ENCODE data around the gene ANKS6.

The ANKS6 gene

DNA sequence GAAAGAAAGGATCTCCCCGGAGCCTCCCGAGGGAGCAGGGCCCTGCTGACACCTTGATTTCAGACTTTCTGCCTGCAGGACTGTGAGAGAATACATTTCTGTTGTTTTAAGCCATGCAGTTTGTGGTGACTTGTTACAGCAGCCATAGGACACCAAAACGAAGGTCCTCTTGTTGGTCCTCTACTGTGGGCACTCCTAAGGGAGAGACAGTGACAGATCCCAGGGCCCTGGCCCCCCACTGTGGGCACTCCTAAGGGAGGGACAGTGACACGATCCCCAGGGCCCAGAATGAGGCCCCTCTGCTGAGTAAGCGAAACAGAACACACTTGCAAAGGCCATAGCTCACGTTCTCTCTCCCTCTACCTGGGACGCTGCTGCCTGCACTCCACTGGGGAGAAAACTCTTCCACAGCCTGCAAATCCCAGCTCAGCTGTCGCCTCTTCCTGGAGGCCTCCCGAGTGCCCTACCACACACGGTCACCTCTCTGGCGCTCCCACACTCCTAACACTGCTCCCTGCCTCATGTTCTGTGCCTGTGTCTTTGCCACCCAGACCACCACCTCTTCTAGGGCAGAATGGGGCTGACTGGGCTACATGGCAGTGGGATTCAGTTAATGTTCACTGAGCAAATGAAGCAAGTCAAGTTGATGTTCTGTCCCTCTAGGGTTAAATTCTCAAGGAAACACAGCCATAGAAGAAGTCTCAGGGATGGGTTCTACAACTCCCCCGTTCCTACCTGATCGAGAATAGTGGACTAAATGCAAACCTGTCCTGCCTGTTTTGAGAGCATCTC is 23.8 kb downstream of the ANKS6 start:
- DNase-seq (ENCODE audit: low spot score), result no peak

DNA sequence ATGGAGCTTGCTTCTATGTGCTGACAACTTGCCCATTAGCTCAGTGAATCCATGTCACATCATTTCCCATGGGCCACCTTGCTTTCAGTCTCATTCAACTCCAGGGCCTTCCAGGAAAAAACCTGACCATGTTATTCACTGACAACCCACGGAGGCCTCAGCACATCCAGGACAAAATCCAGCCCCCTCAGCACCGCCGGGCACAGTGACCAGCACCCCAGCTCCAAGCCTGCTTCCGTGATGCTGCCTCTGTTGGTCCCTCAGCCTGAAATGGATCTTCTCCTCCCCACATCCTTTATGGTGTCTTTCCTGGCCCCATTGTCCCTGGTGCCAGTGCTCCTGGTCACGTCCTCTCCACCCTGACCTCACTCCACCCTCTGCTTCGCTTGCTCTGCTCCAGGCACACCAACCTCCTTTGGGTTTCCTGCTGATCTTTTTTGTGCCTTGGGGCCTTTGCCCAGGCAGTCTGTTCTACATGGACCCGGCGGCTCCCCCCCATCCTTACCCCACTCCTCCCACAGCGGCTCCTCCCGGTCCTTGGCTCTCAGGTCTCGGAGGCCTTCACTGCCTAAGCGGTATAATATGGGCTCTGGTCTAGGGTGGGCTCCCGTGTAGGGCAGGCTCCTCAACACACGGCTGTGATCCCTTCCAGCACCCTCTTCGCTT is 25.0 kb downstream of the ANKS6 start:
- no peak for DNase-seq (ENCODE audit: low spot score)

DNA sequence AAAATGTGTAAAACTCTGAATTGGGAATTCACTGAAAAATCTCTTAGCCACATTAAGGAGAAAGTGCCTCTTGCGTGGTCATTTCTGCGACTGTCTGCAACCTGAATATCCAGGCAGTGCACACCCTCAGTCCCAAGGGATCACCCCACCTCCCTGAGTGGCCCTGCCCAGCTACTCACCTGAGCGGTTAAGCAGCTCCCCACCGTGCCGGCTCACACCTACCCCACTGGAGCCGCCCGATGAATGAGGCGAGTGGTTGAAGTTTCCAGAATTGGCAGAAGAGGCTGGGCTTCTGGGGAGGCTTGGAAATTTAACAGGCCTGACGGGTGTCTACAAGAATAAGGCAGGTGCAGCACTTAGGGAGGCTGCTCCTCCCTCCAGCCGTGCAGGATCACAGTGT is 25.6 kb downstream of the ANKS6 start:
- no peak for DNase-seq (ENCODE audit: low spot score)

DNA sequence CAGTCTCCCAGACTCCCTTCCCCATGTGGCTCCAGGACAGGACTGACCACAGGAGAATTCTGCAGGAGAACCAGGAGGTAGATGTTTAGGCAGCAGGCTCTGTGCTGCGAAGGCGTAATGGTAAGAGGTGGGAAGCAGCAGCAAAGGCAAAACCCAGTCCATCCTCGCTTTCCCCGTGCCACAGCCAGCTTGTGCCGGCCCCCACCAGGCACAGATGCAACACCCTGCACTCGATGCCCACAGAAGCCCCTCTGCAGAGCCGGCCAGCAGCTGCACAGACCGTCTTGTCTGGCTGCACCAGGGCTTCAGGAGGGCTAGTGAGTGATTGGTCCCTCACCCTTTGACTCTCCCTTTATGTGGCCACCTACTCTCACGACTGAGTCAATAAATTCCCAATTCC is 28.0 kb downstream of the ANKS6 start:
- no peak for DNase-seq (ENCODE audit: low spot score)

DNA sequence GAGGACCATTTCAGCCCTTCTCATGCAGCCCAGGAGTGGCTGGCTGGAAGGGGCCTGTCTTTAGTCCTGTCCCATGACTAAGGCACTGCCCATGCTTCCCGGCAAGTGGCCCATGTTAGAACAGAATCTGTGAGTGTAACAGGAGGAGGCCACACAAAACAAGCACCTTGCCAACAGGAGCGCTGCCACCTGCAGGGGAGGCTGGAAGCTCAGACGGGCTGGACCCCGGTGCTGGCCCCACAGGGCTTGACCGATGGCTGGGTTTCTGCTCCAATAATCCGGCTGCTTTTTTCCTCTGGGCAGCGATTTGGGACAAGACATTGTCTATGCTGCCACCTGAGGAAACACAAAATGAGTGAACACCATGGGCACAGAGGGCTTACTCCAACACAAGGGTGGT is 28.4 kb downstream of the ANKS6 start:
- DNase-seq (ENCODE audit: low spot score), result no peak

DNA sequence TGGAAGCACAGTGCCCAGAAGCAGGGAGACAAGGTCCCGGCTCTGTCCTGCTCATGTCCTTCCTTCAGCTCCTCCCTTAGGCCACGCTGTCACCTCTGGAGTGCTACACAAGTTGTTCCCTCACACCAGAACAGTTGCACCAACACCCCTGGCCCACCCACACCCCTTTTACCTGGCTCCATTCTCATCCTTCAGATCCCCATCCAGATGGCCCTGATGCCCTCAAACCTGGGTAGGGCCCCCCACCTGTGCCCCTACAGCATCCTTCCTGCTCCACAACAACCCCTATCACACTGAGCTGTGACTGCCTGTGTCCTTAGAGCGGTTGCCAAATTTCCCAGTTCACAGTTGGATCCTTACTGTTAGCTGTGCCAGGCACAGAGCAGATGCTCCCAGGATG is 29.2 kb downstream of the ANKS6 start:
- no peak for DNase-seq (ENCODE audit: low spot score)

DNA sequence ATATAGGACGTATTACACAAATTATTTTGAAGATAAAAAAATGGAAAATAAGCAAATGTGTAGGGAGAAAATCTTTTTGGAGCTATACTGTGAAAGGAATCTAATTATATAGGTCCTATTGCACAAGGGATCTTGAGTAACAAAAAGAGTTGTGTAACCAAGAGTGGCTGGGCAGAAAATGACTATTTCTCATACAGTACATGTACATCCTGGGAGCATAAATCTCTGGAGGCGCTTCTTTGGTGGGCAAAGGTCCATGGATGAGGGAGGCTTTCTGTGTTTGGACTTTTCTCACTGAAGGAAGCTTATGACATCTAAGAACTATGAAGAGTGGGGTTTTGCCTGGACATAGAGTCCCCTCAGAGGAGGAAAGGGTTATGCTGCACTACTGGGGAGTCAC is 29.8 kb downstream of the ANKS6 start:
- no peak for DNase-seq (ENCODE audit: low spot score)

DNA sequence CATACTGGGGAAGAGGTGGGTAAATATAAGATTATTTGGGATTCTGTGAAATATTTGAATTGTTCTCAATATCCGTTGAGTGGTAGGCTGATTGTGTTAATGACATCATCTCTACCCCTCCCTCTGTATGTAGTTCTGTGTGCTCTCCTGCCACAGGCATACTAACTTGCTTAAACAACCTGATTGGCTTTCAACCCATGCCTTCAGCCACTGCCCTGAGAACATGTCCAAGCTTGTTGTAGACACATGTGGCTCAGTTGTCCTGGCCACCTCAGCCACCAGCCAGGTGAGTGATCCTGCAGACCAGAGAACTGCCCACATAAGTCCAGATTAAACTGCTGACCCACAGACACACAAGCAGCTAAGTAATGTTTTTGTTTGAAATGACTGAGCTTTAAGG is 31.1 kb downstream of the ANKS6 start:
- no peak for DNase-seq (ENCODE audit: low spot score)

DNA sequence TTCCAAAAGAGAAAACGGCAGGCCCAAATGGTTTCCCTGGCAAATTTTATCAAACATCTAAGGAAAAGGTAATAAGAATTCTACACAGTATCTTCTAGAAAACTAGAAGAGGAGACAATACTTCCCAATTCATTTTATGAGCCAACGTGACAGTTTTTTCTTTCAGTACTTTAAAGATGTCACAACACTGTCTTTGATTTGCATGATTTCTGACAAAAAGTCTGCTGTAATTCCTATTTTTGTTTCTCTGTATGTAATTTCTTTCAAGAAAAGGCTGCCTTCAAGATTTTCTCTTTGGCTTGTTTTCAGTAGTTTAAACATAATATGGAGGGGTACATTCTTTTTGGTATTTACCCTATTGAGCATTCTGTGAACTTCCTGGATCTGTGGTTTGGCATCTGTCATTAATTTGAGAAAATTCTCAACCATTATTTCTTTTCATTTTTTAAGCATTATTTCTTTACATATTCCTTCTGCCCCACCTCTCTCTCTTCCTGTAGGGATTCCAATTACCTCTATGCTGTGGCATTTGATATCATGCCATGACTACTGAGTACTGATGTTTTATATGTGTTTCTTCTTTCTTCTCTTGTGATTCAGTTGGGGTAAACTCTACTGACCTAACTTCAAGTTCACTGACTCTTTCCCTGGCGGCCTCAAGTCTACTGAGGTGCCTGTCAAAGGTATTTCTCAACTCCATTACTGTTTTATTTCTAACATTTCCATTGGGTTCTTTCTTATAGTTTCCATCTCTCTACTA is 32.2 kb downstream of the ANKS6 start:
- no peak for DNase-seq (ENCODE audit: low spot score)

DNA sequence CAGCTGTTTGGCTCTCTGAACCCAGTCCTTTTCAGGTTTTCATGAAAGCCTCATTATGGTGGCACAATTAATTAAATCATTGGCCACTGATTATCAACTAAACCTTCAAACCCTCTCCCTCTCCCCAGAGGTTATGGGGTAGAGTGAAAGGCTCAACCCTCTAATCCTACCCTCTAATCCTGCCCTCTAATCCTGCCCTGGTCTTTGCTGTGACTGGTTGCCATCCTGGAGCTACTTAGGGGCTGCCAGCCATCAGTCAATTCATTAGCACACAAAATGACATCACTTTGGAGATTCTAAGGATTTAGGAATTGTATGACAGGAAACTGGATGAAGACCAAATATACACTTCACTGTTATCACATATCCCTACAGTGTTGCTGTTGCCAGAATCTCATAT is 36.1 kb downstream of the ANKS6 start:
- no peak for DNase-seq (ENCODE audit: low spot score)

DNA sequence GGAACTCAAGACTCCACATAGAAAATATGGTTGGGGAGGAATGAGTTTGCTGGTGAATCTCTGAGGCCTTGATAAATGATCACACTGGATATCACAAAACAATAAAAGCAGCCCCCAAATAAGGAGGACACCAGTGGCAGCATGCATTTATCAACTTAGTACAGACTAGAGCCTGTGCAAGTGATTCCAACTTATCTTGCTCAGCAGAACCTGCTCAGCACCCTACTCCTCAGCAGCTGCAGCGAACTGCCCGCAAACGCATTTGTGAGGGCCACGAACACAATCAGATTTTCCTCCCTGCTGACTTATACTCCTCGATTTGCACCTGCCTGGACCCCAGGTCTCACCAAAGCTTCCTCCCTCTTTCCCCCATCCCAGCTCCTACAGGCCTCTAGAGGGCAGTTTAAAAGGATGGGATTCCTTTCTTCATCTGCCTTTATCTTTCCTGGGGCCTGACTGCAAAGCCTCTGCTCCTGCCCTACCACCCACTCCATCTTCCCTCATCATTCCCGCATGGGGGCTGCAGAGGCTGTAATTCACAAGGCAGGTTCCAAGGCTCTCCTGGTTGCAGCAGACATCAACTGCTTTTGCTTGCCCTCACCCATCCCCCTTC is 41.2 kb downstream of the ANKS6 start:
- DNase-seq (ENCODE audit: low spot score), result no peak

DNA sequence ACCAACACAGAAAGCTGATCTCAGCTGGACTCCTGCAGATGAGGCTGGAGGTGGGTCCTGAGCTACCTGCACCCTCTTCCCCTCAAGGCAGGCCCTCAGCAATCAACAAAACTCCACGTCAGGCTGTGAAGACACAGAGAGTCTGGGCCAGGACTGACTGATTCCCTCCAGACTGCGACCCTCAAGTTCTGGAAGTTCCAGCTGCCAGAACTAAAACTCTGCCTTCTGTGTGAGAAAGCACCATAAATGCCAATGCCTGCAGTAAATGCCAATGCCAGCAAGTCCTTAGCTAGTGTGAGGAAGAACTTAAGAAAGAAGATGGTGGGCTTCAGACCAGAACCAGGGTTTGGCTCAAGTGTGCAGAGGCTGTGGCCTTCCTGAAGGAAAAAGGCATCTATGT is 45.1 kb downstream of the ANKS6 start:
- no peak for DNase-seq (ENCODE audit: low spot score)

DNA sequence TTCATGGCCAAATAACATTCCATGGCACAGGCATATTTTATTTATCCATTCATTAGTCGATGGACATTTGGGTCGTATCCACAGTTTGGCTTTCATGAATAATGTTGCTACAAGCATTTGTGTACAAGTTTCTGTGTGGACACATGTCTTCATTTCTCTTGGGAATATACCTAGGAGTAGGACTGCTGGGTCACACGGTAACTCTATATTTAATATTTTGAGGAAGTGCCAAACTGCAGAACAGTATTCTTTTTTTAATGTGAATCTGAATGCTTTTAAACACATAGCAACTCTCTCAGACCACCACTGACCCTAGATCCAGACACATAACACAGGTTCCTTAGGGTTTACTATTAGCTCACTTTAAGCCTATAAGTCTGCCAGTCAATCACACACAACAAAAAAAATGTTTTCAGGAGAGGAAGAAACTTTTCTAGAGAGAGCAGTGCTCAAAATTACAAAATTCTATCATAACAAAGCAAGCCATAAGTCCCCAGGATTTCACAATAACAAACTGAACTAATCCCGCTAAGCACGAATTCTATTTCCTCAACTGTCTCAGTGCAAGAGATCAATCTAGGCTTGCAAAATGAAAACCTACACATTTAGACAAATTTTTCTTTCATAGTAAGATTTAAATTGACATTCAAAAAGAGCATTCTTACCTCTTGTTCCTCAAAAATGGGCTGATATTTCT is 45.8 kb downstream of the ANKS6 start:
- DNase-seq (ENCODE audit: low spot score), result no peak

DNA sequence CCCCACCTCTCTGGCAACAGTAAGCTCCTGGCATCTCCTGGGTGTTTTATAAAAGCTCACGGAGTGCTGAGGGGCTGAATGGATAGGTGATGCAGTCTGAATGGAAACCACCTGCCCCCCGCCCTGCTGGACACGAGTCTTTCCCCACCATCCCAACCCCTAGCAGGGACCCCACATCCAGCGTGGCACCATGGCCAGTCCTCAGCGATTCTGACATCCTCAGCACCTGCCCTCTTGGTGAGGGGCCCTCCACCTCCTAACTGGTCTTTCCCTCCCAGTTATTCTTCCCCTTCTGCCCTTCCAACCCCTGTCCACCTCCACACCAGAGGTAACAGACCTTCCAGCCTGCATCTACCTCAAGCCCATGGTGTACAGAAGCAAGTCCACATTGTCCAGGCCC is 48.9 kb downstream of the ANKS6 start:
- no peak for DNase-seq (ENCODE audit: low spot score)

DNA sequence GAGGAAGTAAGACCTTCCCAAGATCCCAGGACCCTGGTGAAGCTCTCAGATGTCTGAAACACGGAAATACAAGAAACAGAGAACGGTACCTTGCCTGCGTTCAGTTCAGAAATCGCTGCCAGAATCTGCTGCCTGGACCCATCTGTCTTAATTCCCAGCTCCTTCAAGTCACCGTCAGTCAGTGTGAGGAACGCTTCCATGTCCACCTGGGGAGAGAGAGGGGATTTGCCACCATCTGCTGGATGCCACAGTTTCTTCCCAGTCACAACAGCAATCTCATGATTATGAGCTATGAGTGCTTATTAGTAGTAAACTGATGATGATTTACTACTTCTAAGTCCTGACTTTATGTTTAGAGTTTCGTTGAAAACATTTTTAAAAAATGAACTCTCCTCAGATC is 50.9 kb downstream of the ANKS6 start:
- DNase-seq (ENCODE audit: low spot score), result no peak

DNA sequence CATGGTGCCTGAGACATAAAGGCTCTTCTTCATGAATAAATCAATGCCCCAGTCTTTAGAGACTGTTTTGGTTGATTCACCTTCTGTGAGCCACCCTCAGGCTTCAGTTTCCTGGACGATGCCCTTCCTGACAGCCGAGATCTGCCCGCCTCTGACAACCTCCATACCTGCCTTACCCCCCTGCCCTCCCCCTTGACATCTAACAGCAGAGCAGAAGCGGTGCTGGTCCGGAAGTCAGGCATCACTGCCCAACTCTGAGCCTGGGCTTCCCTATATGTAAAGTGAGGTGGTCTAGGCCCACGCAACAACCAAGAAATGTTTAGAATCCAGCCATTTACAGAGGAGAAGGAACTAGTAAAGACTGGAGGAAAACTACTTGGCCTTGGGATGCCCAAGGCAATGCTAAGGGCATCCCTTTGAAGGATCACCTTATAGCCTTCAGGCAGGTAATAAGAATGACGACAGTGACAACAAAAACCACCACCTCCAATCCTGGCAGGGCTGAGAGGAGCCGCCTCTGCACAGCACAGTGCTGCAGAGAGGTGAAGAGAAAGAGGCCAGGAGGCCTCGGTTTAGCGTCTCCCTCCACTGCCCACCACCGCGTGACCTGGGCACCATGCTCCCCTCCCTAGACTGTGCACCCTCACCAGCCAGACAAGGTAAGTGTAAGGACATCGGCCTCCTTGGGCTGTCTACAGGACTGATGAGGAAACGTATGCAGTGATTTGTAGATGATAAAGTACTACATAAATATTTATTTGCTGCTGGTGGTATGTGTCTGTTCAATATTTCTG is 52.3 kb downstream of the ANKS6 start:
- DNase-seq (ENCODE audit: low spot score), result no peak

DNA sequence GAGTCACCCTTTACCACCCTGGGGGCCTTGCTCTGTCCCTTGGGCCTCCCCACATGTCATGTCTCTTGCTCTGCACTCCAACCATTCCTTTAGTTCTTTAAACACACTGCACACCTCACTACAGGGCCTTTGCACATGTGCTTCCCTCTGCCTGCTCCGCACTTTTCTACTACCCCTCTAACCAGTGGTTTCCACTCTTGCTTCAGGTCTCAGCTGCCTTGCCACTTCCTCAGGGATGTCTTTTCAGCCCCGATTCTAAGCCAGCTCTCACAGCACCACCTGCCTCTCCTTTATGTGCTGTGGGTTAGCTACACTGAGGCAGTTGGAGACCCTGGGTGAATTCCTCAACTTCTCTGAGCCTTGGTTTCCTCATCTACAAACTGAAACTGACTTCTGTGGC is 53.0 kb downstream of the ANKS6 start:
- DNase-seq (ENCODE audit: low spot score), result no peak

DNA sequence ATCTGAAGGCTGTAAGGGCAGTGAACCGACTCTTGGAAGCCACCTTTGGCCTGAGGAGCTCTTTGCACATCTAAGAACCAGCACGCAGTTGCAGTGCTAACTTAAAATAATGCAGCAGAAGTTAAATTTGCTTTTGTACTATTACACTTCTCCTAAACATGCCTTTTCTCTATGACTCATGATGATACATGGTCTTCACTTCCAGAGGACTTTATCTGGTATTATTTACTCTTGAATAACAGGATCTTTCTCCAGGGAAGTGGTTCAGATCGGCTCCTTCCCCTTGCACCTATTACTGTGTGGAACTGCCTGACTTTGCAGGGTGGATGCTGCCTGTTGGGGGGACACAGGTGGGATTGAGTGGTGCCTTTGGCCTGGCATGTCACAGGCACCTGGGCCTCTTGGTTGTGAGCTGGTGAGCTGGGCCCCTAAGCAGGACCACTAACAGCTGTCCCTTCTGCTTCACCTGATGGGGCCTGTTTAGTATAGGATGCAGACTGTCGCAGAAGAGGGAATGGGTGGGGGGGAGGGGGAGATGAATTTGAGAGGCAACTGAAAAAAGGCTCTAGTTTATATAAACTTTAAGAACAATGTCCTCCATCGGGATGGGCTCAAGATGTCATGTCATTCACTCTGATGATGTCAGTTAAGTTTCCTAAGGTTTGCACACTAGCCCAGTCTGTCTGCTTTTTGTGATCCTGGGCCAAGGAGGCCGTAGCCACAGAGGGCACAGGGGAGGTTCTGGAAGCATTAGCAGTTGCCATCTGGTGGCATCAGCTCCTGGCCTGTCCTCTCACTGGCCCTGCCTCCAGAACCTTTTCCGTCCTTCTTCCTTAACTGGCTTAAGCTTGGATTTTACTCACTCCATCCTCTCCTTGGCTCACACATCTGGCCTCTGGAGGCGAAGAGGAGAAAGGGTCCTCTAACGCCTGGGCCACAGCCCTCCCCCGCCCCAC is 53.8 kb downstream of the ANKS6 start:
- no peak for DNase-seq (ENCODE audit: low spot score)

DNA sequence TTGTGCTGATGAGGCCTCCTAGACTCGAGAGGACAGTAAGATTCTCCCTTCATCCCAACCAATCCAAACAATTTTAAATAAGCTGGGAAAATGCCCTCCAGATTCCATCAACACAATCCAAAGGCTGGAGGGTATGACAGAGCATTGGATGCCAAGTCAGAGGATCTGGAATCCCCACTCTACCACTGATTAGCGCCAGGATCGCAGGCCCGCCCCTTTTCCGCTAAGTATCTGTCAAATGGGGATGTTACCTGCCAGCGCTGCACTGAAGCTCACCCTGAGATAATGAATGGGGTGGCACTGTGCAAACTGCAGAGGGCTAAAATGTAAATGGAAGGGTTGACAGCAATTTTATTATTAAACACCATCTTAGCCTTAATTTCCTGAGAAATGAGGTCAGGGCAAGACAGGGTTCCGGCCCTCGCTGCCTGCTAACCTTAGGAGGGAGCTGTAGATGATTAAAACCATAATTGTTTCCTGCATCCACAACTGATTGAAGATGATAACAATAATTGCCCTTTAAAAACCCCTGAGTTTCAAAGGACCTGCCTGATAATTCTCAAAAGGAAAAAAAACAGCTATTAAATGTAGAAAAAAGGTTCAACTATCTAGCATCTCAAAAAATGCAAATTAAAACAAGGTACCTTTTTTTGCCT is 56.0 kb downstream of the ANKS6 start:
- no peak for DNase-seq (ENCODE audit: low spot score)

DNA sequence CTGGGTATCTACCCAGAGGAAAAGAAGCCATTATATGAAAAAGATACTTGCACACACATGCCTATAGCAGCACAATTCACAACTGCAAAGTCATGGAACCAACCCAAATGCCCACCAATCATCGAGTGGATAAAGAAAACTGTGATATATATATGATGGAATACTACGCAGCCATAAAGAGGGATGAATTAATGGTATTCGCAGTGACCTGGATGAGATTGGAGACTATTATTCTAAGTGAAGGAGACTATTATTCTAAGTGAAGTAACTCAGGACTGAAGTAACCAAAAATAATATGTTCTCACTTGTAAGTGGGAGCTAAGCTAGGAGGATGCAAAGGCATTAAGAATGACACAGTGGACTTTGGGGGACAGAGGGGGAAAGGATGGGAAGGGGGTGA is 57.6 kb downstream of the ANKS6 start:
- DNase-seq (ENCODE audit: low spot score), result no peak

All from CD4-positive, alpha-beta T cell treated with Interleukin-15 for 4 hours (primary cell).